PC-3 (cell line): ENCODE results near the gene SLC24A3. TPM values are rescaled to one million over a fixed set of nuclear protein-coding genes. Genes with fewer than 3 reads are reported as not detected.

Experiments used
- ATAC-seq: fragments of 200-7000 bp; cut with Tn5 transposase; 2 replicates; pipeline ENCODE4 v1.9.1; 2020; ENCODE audit warnings: mild to moderate bottlenecking, moderate library complexity
- BruUV-seq: library from RNA; stranded (reverse); fragments of 400-500 nt; replicated peaks from 2 replicates; lab custom pipeline; 2021; lab: Mats Ljungman, UMichigan
- CTCF ChIA-PET: fragments of 300-600 bp; sonication (Branson Sonifier 250); formaldehyde crosslinking; loops from one replicate; lab custom pipeline; 2022; ENCODE audit warnings: antibody characterized with exemption; lab: Charles Lee
- POLR2A ChIA-PET: fragments of 300-600 bp; sonication (Branson Sonifier 250); formaldehyde crosslinking; loops from one replicate; lab custom pipeline; 2022; ENCODE audit warnings: antibody characterized with exemption; ENCODE audit not compliant: unreplicated experiment; lab: Charles Lee
- DNase-seq: peaks from one replicate; pipeline ENCODE4 v3.0.0-alpha.2; 2015
- H2AFZ ChIP-seq: fragments of 300-600 bp; sonication (generic); 2 replicates; pipeline ENCODE4 v1.6.0; 2016; ENCODE audit warnings: antibody characterized with exemption, low read length
- H3F3A ChIP-seq: fragments of 300-600 bp; sonication (generic); one replicate; pipeline ENCODE4 v1.6.0; 2017; ENCODE audit warnings: antibody characterized with exemption, low read length, control low read depth, mild to moderate bottlenecking; ENCODE audit not compliant: unreplicated experiment
- H3K27ac ChIP-seq: fragments of 300-600 bp; sonication (generic); 2 replicates; pipeline ENCODE4 v1.5.1; 2016; ENCODE audit warnings: mild to moderate bottlenecking, low read length
- H3K27me3 ChIP-seq: fragments of 300-600 bp; sonication (generic); 2 replicates; pipeline ENCODE4 v1.6.1; 2016; ENCODE audit warnings: low read length, mixed read lengths
- H3K36me3 ChIP-seq: fragments of 300-600 bp; sonication (generic); 2 replicates; pipeline ENCODE4 v1.6.1; 2016; ENCODE audit warnings: low read depth, mixed run types, low read length, mixed read lengths
- H3K4me1 ChIP-seq: fragments of 300-600 bp; sonication (generic); 2 replicates; pipeline ENCODE4 v1.5.1; 2016; ENCODE audit warnings: low read length; ENCODE audit not compliant: insufficient read depth
- H3K4me2 ChIP-seq: fragments of 300-600 bp; sonication (generic); 2 replicates; pipeline ENCODE4 v1.6.0; 2016; ENCODE audit warnings: low read length
- H3K4me3 ChIP-seq: fragments of 300-600 bp; sonication (generic); 2 replicates; pipeline ENCODE4 v1.5.1; 2016; ENCODE audit warnings: mild to moderate bottlenecking, low read length, mixed read lengths
- H3K79me2 ChIP-seq: fragments of 300-600 bp; sonication (generic); 2 replicates; pipeline ENCODE4 v1.6.1; 2017; ENCODE audit warnings: low read length, mixed read lengths
- H3K9ac ChIP-seq: fragments of 300-600 bp; sonication (generic); 2 replicates; pipeline ENCODE4 v1.6.0; 2016; ENCODE audit warnings: mild to moderate bottlenecking, low read length
- H3K9me2 ChIP-seq: fragments of 300-600 bp; sonication (generic); replicated peaks from 2 replicates; pipeline ENCODE4 v1.6.1; 2016; ENCODE audit warnings: mixed run types, low read length, mixed read lengths
- H3K9me3 ChIP-seq: fragments of 300-600 bp; sonication (generic); 2 replicates; pipeline ENCODE4 v1.6.1; 2016; ENCODE audit warnings: low read length, mixed read lengths
- H4K20me1 ChIP-seq: fragments of 300-600 bp; sonication (generic); 2 replicates; pipeline ENCODE4 v1.6.1; 2016; ENCODE audit warnings: low read length, mixed read lengths
- CTCF ChIP-seq: fragments of 300-600 bp; sonication (generic); conservative IDR thresholded peaks from 2 replicates; pipeline ENCODE4 v1.5.1; 2017; ENCODE audit warnings: antibody characterized with exemption, low read depth, mild to moderate bottlenecking, low read length
- EZH2 ChIP-seq: fragments of 300-600 bp; sonication (generic); IDR thresholded peaks from one replicate; pipeline ENCODE4 v1.6.1; 2017; ENCODE audit warnings: antibody characterized with exemption, mild to moderate bottlenecking, low read length; ENCODE audit not compliant: unreplicated experiment
- EZH2phosphoT487 ChIP-seq: fragments of 300-600 bp; sonication (generic); IDR thresholded peaks from 2 replicates; pipeline ENCODE4 v1.6.1; 2018; ENCODE audit warnings: mild to moderate bottlenecking, antibody characterized with exemption, low read length, borderline replicate concordance
- intact Hi-C: fragments of 100-400 bp; cut with micrococcal nuclease; formaldehyde crosslinking; loops from 2 replicates; pipeline ENCODE4 v1.9.0; 2023
- total RNA-seq: library from RNA; depleted of rRNA; stranded (reverse); fragments of >200 nt; gene quantifications from 2 replicates; pipeline ENCODE4 v1.2.3, GENCODE V29; 2014

SLC24A3 gene
- total RNA-seq, 1 experiment from 2014 or later = 0.11 TPM

- Histone ChIP-seq H3K27me3 (no peaks in the 10 kb centered on the region), H3F3A (no peaks in the 10 kb centered on the region), H3K9ac (no peak overlapping the region), H3K4me2 (no peak overlapping the region), H3K79me2 (0 out of 2 replicates have a peak, but pooled peaks cover 5% of the 10 kb centered on the region), H3K9me3 (no peaks in the 10 kb centered on the region), H3K4me1 (peaks cover 26% of the 10 kb centered on the region), H3K27ac (no peak overlapping the region), H3K36me3 (no peaks in the 10 kb centered on the region), H3K9me2 (no peaks in the 10 kb centered on the region), H3K4me3 (no peak overlapping the region), H4K20me1 (no peaks in the 10 kb centered on the region), H2AFZ (no peak overlapping the region)
- TF ChIP-seq EZH2phosphoT487 (no peak), CTCF (no peak), EZH2 (no peak)
- ATAC-seq = no peak
- no TSS peak for BruUV-seq
- ChIA-PET CTCF (no interaction called here), POLR2A (no interaction called here)
- DNase-seq = no peak
- intact Hi-C loops = no loop called here
Observed at GRCh38 chr20:19765913-19766312, 553.5 kb downstream of the SLC24A3 start.

GRCh38 chr20:19767070-19767469 is 554.6 kb downstream of the SLC24A3 start:
- Histone ChIP-seq H3K4me3 (peak overlapping the region; percentile 8; the same call in 1 of the 2 replicates), H3K27ac (peak overlapping the region; percentile 16; the same call in 1 of the 2 replicates), H3K9me2 (no peaks in the 10 kb centered on the region), H3K4me1 (peaks cover 24% of the 10 kb centered on the region), H3K4me2 (peak overlapping the region; percentile 51), H3K9me3 (no peaks in the 10 kb centered on the region), H2AFZ (0 out of 2 replicates have a peak overlapping the region, but pooled peaks have one; percentile 29), H3F3A (no peaks in the 10 kb centered on the region), H3K27me3 (no peaks in the 10 kb centered on the region), H3K36me3 (no peaks in the 10 kb centered on the region), H3K79me2 (0 out of 2 replicates have a peak, but pooled peaks cover 5% of the 10 kb centered on the region), H3K9ac (no peak overlapping the region), H4K20me1 (no peaks in the 10 kb centered on the region)
- BruUV-seq = no TSS peak
- peak; percentile 91 for DNase-seq
- intact Hi-C loops = no loop called here
- no peak for TF ChIP-seq CTCF
- no peak for TF ChIP-seq EZH2phosphoT487
- TF ChIP-seq EZH2 = no peak
- ATAC-seq = peak; percentile 93
- ChIA-PET POLR2A (no interaction called here), CTCF (no interaction called here)

DNA sequence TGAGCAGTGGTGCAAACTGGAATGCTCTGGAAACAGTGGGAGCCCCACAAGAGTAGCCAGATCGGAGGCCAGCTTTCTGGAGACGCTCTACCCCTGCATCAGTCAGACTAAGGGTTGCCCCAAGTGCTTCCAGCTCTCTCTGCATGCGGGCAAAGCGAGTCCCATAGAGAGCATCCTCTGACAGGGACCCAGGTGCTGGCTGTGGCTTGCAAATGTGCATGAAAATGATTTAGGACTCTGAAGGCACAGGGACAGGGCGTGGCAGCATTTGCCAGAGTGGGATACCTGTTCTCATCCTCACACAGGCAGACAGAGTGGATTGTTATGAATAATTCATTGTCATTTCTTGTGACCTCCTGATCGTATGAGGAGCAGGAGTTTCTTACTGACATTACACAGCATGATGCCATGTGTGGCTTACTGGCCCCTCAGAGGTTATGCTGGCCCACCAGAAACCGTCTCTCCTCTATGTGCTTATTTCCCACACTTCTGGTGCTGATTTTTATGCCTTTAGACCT is 555.9 kb downstream of the SLC24A3 start:
- no TSS peak for BruUV-seq
- CTCF ChIA-PET = no interaction called here
- H3K4me1 ChIP-seq = peaks cover 24% of the 10 kb centered on the region
- no peaks in the 10 kb centered on the region for H4K20me1 ChIP-seq
- H3K27ac ChIP-seq = no peak overlapping the region
- H3F3A ChIP-seq = no peaks in the 10 kb centered on the region
- H3K9me2 ChIP-seq = no peaks in the 10 kb centered on the region
- no peak overlapping the region for H2AFZ ChIP-seq
- TF ChIP-seq EZH2phosphoT487 = no peak
- TF ChIP-seq EZH2 = no peak
- ATAC-seq (no peak), DNase-seq (no peak)
- 0 out of 2 replicates have a peak, but pooled peaks cover 5% of the 10 kb centered on the region for H3K79me2 ChIP-seq
- intact Hi-C loops = no loop called here
- no peaks in the 10 kb centered on the region for H3K27me3 ChIP-seq
- H3K9me3 ChIP-seq = no peaks in the 10 kb centered on the region
- POLR2A ChIA-PET = no interaction called here
- H3K4me3 ChIP-seq = no peak overlapping the region
- no peaks in the 10 kb centered on the region for H3K36me3 ChIP-seq
- no peak overlapping the region for H3K4me2 ChIP-seq
- H3K9ac ChIP-seq = no peak overlapping the region
